ENCODE results near the gene EBF3.

Gene EBF3

GRCh38 chr10:129956876-129957673 is 7.0 kb downstream of the EBF3 start:
- TF ChIP-seq TAF1 (IDR thresholded peaks at IDR 0.05; ENCODE audit: borderline replicate concordance, low read depth, low read length), result no peak
- no peak for TF ChIP-seq POLR2A (IDR thresholded peaks at IDR 0.05; ENCODE audit: low read depth, low read length)
- no peak for TF ChIP-seq POLR2AphosphoS5 (IDR thresholded peaks at IDR 0.05; ENCODE audit: low read depth, low read length)
- DNase-seq (ENCODE audit: insufficient read length) (no peak), FAIRE-seq (no peak)

DNA sequence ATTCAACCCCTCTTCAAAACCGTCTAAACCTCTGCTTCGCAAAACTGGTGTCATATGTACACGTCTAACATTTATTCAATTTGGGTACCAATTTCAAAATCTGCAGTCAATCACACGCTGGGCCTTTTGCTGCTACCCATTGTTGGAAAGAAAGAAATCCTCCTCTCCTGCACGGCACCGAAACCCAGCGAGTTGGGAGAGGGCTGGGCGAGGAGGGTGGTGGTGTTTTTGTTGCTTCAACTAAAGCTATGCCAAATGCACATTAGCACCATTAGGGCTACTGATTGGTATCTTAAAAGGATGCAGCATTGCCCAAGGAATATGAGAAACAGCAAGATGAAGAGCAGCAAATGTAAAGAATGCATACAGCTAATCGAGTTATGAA is 7.8 kb downstream of the EBF3 start:
- TF ChIP-seq POLR2AphosphoS5 (IDR thresholded peaks at IDR 0.05; ENCODE audit: low read depth, low read length), result no peak
- no peak for DNase-seq (ENCODE audit: insufficient read length)
- no peak for FAIRE-seq

- no peak for TF ChIP-seq POLR2A (IDR thresholded peaks at IDR 0.05; ENCODE audit: low read depth, low read length)
- no peak for TF ChIP-seq TAF1 (IDR thresholded peaks at IDR 0.05; ENCODE audit: borderline replicate concordance, low read depth, low read length)
- TF ChIP-seq POLR2AphosphoS5 (IDR thresholded peaks at IDR 0.05; ENCODE audit: low read depth, low read length), result no peak
- FAIRE-seq (no peak), DNase-seq (ENCODE audit: insufficient read length) (no peak)
Measured at GRCh38 chr10:129955601-129956285, 8.3 kb downstream of the EBF3 start.

GRCh38 chr10:129954492-129955315 is 9.4 kb downstream of the EBF3 start:
- no peak for TF ChIP-seq POLR2AphosphoS5 (IDR thresholded peaks at IDR 0.05; ENCODE audit: low read depth, low read length)
- TF ChIP-seq POLR2A (IDR thresholded peaks at IDR 0.05; ENCODE audit: low read depth, low read length), result no peak
- no peak for TF ChIP-seq TAF1 (IDR thresholded peaks at IDR 0.05; ENCODE audit: borderline replicate concordance, low read depth, low read length)
- DNase-seq (ENCODE audit: insufficient read length) (no peak), FAIRE-seq (no peak)

GRCh38 chr10:129953119-129954051 is 10.7 kb downstream of the EBF3 start:
- no peak for TF ChIP-seq POLR2AphosphoS5 (IDR thresholded peaks at IDR 0.05; ENCODE audit: low read depth, low read length)
- no peak for TF ChIP-seq POLR2A (IDR thresholded peaks at IDR 0.05; ENCODE audit: low read depth, low read length)
- TF ChIP-seq TAF1 (IDR thresholded peaks at IDR 0.05; ENCODE audit: borderline replicate concordance, low read depth, low read length), result no peak

GRCh38 chr10:129952378-129953118 is 11.5 kb downstream of the EBF3 start:
- TF ChIP-seq TAF1 (IDR thresholded peaks at IDR 0.05; ENCODE audit: borderline replicate concordance, low read depth, low read length), result no peak
- TF ChIP-seq POLR2A (IDR thresholded peaks at IDR 0.05; ENCODE audit: low read depth, low read length), result no peak
- TF ChIP-seq POLR2AphosphoS5 (IDR thresholded peaks at IDR 0.05; ENCODE audit: low read depth, low read length), result no peak
- no peak for DNase-seq (ENCODE audit: insufficient read length)
- FAIRE-seq, result no peak

More at GRCh38 chr10:129953119-129954051, 10.7 kb downstream of the EBF3 start:
- DNase-seq (ENCODE audit: insufficient read length), result no peak
- FAIRE-seq, result no peak

GRCh38 chr10:129951970-129952265 is 12.2 kb downstream of the EBF3 start:
- TF ChIP-seq POLR2AphosphoS5 (IDR thresholded peaks at IDR 0.05; ENCODE audit: low read depth, low read length), result no peak
- no peak for TF ChIP-seq TAF1 (IDR thresholded peaks at IDR 0.05; ENCODE audit: borderline replicate concordance, low read depth, low read length)
- no peak for TF ChIP-seq POLR2A (IDR thresholded peaks at IDR 0.05; ENCODE audit: low read depth, low read length)
- no peak for FAIRE-seq
- no peak for DNase-seq (ENCODE audit: insufficient read length)

GRCh38 chr10:129951101-129951969 is 12.7 kb downstream of the EBF3 start:
- DNase-seq (ENCODE audit: insufficient read length), result no peak
- no peak for FAIRE-seq
- TF ChIP-seq POLR2A (IDR thresholded peaks at IDR 0.05; ENCODE audit: low read depth, low read length) (no peak), TAF1 (IDR thresholded peaks at IDR 0.05; ENCODE audit: borderline replicate concordance, low read depth, low read length) (no peak), POLR2AphosphoS5 (IDR thresholded peaks at IDR 0.05; ENCODE audit: low read depth, low read length) (no peak)

- TF ChIP-seq TAF1 (IDR thresholded peaks at IDR 0.05; ENCODE audit: borderline replicate concordance, low read depth, low read length) (no peak), POLR2A (IDR thresholded peaks at IDR 0.05; ENCODE audit: low read depth, low read length) (no peak), POLR2AphosphoS5 (IDR thresholded peaks at IDR 0.05; ENCODE audit: low read depth, low read length) (no peak)
- DNase-seq (ENCODE audit: insufficient read length), result no peak
- no peak for FAIRE-seq
Measured at GRCh38 chr10:129950676-129951075, 13.4 kb downstream of the EBF3 start.

Data from GM12892 (cell line).